ENCODE data around the gene CCNJ. TPM values are rescaled to one million over a fixed set of nuclear protein-coding genes. Genes with fewer than 3 reads are reported as not detected.
A peak's percentile ranks its signal among the peaks of the same experiment; 100 is the strongest.

The CCNJ gene
- total RNA-seq, 1 donor from 2014 or later: 2.4 TPM

DNA sequence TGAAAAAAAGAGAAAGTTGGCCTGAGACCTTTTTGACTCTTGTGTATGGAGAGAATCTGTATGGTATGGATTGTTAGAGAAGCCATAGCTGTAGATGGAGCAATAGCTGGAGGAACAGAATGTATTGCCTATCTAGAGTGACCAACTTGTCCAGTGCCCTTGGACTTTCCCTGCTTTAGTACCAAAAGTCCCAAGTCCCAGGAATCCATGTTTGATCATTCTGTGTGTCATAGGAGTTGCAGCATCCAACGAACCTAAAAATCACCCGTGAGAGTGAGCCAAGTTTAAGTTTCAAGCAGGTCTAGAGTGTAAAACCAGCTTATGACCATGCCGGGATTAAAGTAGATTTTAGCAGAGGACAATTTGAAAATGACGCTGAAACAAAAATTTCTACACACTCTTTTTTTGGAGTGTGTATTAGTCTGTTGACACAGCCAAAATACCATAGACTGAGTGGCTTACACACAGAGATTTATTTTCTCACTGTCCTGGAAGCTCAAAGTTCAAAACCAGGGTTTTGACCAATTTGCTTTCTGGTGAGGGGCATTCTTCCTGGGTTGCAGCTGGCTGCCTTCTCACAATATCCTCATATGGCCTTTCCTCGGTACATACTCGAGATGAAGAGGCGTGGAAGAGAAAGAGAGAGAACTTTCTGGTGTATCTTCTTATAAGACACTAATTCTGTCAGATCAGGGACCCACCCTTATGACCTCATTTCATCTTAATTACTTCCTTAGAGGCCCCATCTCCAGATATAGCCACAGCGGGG lies 49.8 kb downstream of the CCNJ start:
- H3K9me3 ChIP-seq (replicated peaks): peaks cover 4% of the 10 kb centered on the region
- H3K27ac ChIP-seq (replicated peaks): no peak overlapping the region
- peaks cover 10% of the 10 kb centered on the region for H3K4me1 ChIP-seq
- no peak for DNase-seq
- H3K27me3 ChIP-seq (ENCODE audit: low read depth): peaks cover 70% of the 10 kb centered on the region
- intact Hi-C loops (cut with micrococcal nuclease): no loop called here
- H3K4me3 ChIP-seq: no peak overlapping the region
- H3K36me3 ChIP-seq: no peaks in the 10 kb centered on the region
- TF ChIP-seq CTCF (IDR thresholded peaks at IDR 0.05; ENCODE audit: borderline replicate concordance): no peak

DNA sequence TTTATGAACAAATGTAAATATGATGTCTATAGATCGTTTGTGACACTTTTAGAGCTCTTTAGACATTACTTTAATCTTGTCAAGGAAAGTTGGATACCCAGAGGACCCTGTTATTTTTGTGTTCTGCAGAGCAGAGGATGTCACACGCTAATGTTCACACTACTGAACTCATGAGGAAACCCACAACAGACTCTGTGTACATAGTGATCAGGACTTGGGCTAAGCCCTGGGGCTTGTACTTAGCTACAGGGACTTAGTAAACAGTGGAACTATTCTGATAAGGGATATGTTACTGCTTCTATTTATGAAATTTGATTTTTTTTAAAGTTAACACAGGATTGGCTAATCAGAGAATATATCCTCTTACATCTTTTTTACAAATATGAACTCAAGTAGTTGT lies 50.6 kb downstream of the CCNJ start:
- H3K27me3 ChIP-seq (ENCODE audit: low read depth): peaks cover 78% of the 10 kb centered on the region
- H3K27ac ChIP-seq (replicated peaks): no peak overlapping the region
- peaks cover 10% of the 10 kb centered on the region for H3K4me1 ChIP-seq
- H3K36me3 ChIP-seq: no peaks in the 10 kb centered on the region
- TF ChIP-seq CTCF (IDR thresholded peaks at IDR 0.05; ENCODE audit: borderline replicate concordance): no peak
- no peak overlapping the region for H3K4me3 ChIP-seq
- no peak for DNase-seq
- intact Hi-C loops (cut with micrococcal nuclease): no loop called here
- peaks cover 4% of the 10 kb centered on the region for H3K9me3 ChIP-seq (replicated peaks)

GRCh38 chr10:96096958-96097357 lies 53.6 kb downstream of the CCNJ start:
- no peak for TF ChIP-seq CTCF (IDR thresholded peaks at IDR 0.05; ENCODE audit: borderline replicate concordance)

DNA sequence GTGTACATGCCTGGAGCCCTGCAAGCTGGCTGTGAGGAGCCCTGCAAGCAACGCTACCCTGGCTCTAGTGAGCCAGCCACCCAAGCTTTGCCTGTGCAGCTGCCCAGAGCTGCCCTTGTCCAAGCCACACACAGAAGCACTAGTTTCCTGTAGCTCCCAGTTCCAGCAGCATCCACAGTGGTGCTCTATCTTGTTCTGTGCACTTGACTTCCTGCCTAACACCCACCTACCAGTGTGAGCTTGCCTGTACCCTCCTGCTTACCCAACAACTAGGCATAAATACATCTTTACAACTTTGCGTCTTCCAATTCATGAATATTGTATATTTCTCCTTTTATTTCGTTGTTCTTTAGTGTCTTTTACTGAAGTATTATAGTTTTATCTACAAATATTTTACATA lies 54.5 kb downstream of the CCNJ start:
- Histone ChIP-seq H3K27me3 (ENCODE audit: low read depth) (peaks cover 98% of the 10 kb centered on the region), H3K36me3 (no peaks in the 10 kb centered on the region), H3K27ac (replicated peaks) (no peak overlapping the region), H3K4me1 (no peaks in the 10 kb centered on the region), H3K4me3 (no peak overlapping the region), H3K9me3 (replicated peaks) (no peaks in the 10 kb centered on the region)
- intact Hi-C loops (cut with micrococcal nuclease): no loop called here
- no peak for TF ChIP-seq CTCF (IDR thresholded peaks at IDR 0.05; ENCODE audit: borderline replicate concordance)
- no peak for DNase-seq

More at GRCh38 chr10:96096958-96097357, 53.6 kb downstream of the CCNJ start:
- intact Hi-C loops (cut with micrococcal nuclease): no loop called here
- no peaks in the 10 kb centered on the region for H3K9me3 ChIP-seq (replicated peaks)
- H3K27me3 ChIP-seq (ENCODE audit: low read depth): peaks cover 98% of the 10 kb centered on the region
- no peak for DNase-seq
- no peak overlapping the region for H3K4me3 ChIP-seq
- no peak overlapping the region for H3K27ac ChIP-seq (replicated peaks)
- H3K4me1 ChIP-seq: no peaks in the 10 kb centered on the region
- H3K36me3 ChIP-seq: no peaks in the 10 kb centered on the region

DNA sequence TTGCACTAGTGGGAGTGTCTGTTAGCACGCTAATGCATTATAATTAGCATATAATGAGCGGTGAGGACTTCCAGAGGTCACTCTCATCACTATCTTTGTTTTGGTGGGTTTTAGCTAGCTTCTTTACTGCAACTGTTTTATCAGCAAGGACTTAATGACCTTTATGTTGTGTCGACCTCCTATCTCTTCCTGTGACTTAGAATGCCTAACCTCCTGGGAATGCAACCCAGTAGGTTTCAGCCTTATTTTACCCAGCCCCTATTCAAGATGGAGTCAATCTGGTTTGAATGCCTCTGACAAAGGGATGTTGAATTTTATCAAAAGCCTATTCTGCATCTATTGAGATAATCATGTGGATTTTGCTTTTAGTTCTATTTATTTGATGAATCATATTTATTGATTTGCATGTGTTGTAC lies 64.2 kb downstream of the CCNJ start:
- no peak overlapping the region for H3K27ac ChIP-seq (replicated peaks)
- no peaks in the 10 kb centered on the region for H3K4me1 ChIP-seq
- no peaks in the 10 kb centered on the region for H3K36me3 ChIP-seq
- H3K4me3 ChIP-seq: no peak overlapping the region
- H3K27me3 ChIP-seq (ENCODE audit: low read depth): peaks cover 96% of the 10 kb centered on the region
- DNase-seq: no peak
- intact Hi-C loops (cut with micrococcal nuclease): no loop called here
- no peak for TF ChIP-seq CTCF (IDR thresholded peaks at IDR 0.05; ENCODE audit: borderline replicate concordance)
- no peaks in the 10 kb centered on the region for H3K9me3 ChIP-seq (replicated peaks)

Small RNA genes within 50 kb of the gene (microRNA-seq; reads per million reads assigned to microRNA genes)
- 19.0 reads per million, percentile 37 among the genes with 10 or more reads in this experiment for gene MIR3157

Other genes with a start within 250 kb of the CCNJ start
- gene CC2D2B, start 135.6 kb upstream of the CCNJ start, total RNA-seq: 0.30 TPM
- 8.7 TPM for gene ZNF518A, start 86.7 kb downstream of the CCNJ start, total RNA-seq
- 1.4 TPM for gene BLNK, start 228.0 kb downstream of the CCNJ start, total RNA-seq